HepG2 (cell line): Measurements from ENCODE around the gene FAIM. TPM values are rescaled to one million over a fixed set of nuclear protein-coding genes. Genes with fewer than 3 reads are reported as not detected.

Source experiments
- ATAC-seq: fragments of 200-7000 bp; cut with Tn5 transposase; 3 replicates; pipeline ENCODE4 v1.9.1; 2020; ENCODE audit warnings: mild to moderate bottlenecking, moderate library complexity
- BruUV-seq: library from RNA; stranded (reverse); fragments of 400-500 nt; replicated peaks from 2 replicates; lab custom pipeline; 2021; lab: Mats Ljungman, UMichigan
- CTCF ChIA-PET: fragments of 300-600 bp; formaldehyde crosslinking; extraction: SDS; loops from one replicate; lab custom pipeline; 2021; ENCODE audit warnings: low total read pairs, inconsistent platforms, low intra/inter-chr PET ratio; lab: Yijun Ruan, JAX
- POLR2A ChIA-PET: fragments of 350-600 bp; sonication (Branson Sonifier 250); formaldehyde crosslinking; loops from one replicate; lab custom pipeline; 2020; ENCODE audit warnings: antibody characterized with exemption, inconsistent platforms; lab: Yijun Ruan, JAX
- DNase-seq: peaks from one replicate; pipeline ENCODE4 v3.0.0-alpha.2; 2015; ENCODE audit warnings: low spot score
- FAIRE-seq: peaks from 3 replicates; lab custom pipeline; 2011; peaks lifted over from hg19 to GRCh38; lab: Jason Lieb, UNC
- H2AFZ ChIP-seq: one replicate; pipeline ENCODE4 v1.6.1; 2011; ENCODE audit warnings: low read length, inconsistent platforms
- H3K27ac ChIP-seq: fragments of 300-600 bp; 3 replicates; pipeline ENCODE4 v1.8.0; 2011; ENCODE audit warnings: mixed run types, mild to moderate bottlenecking, mixed read lengths, low read length, inconsistent platforms; ENCODE audit not compliant: insufficient read depth; ENCODE audit errors: extremely low read length
- H3K27me3 ChIP-seq, 2 experiments: fragments of 200-600 bp in 1 of 2; 2 replicates in 1 of 2; 3 replicates in 1 of 2; pipeline versions ENCODE4 v1.6.0 to v1.8.0; 2011; ENCODE audit warnings: low read length in 2 of 2, mild to moderate bottlenecking in 2 of 2, moderate library complexity in 2 of 2, inconsistent platforms in 1 of 2; ENCODE audit not compliant: insufficient read depth in 2 of 2, control insufficient read depth in 1 of 2
- H3K36me3 ChIP-seq, 2 experiments: fragments of 200-600 bp in 1 of 2; replicated peaks in 1 of 2; 2 replicates in 1 of 2; 3 replicates in 1 of 2; pipeline versions ENCODE4 v1.5.1 to v1.8.0; 2011; ENCODE audit warnings: low read length in 2 of 2, inconsistent platforms in 1 of 2; ENCODE audit not compliant: insufficient read depth in 2 of 2, control insufficient read depth in 1 of 2
- H3K4me1 ChIP-seq: 2 replicates; pipeline ENCODE4 v1.5.1; 2012; ENCODE audit warnings: low read length, inconsistent platforms; ENCODE audit not compliant: insufficient read depth
- H3K4me2 ChIP-seq: 2 replicates; pipeline ENCODE4 v1.6.0; 2011; ENCODE audit warnings: low read depth, low read length, inconsistent platforms
- H3K4me3 ChIP-seq, 3 experiments: fragments of 200-600 bp in 1 of 3; sonication (generic), shearing (Covaris generic) in 1 of 3; replicated peaks in 1 of 3; 2 replicates each; pipeline ENCODE4 v1.5.1; 2011 to 2016; ENCODE audit warnings: low read length in 3 of 3, inconsistent platforms in 2 of 3, low read depth in 2 of 3, mild to moderate bottlenecking in 2 of 3, control low read depth in 1 of 3, mixed read lengths in 1 of 3; ENCODE audit not compliant: insufficient read depth in 1 of 3
- H3K79me2 ChIP-seq: one replicate; pipeline ENCODE4 v1.6.1; 2011; ENCODE audit warnings: low read length, inconsistent platforms; ENCODE audit not compliant: insufficient read depth
- H3K9ac ChIP-seq: 2 replicates; pipeline ENCODE4 v1.6.0; 2011; ENCODE audit warnings: mild to moderate bottlenecking, low read depth, low read length, inconsistent platforms; ENCODE audit not compliant: insufficient read depth
- H3K9me3 ChIP-seq: 2 replicates; pipeline ENCODE4 v1.5.1; 2012; ENCODE audit warnings: mild to moderate bottlenecking, low read length
- H4K20me1 ChIP-seq: 2 replicates; pipeline ENCODE4 v1.6.0; 2011; ENCODE audit warnings: inconsistent platforms, mild to moderate bottlenecking, low read length, moderate library complexity; ENCODE audit not compliant: insufficient read depth
- CEBPB ChIP-seq: IDR thresholded peaks from 2 replicates; pipeline ENCODE4 v1.6.1; 2011; ENCODE audit warnings: low read depth, low read length, improper control_type of control experiment, borderline replicate concordance
- ELF1 ChIP-seq: sonication (generic); formaldehyde crosslinking; IDR thresholded peaks from 2 replicates; pipeline ENCODE4 v1.4.0; 2020; ENCODE audit warnings: missing genetic modification reagents
- KDM6A ChIP-seq: IDR thresholded peaks from 2 replicates; pipeline ENCODE4 v1.6.1; 2016; ENCODE audit warnings: low read depth
- SALL1 ChIP-seq: sonication (generic); formaldehyde crosslinking; IDR thresholded peaks from 2 replicates; pipeline ENCODE4 v1.8.0; 2022; ENCODE audit warnings: mild to moderate bottlenecking, missing genetic modification reagents
- SMAD3 ChIP-seq: sonication (generic); formaldehyde crosslinking; IDR thresholded peaks from 2 replicates; pipeline ENCODE4 v1.4.0; 2020; ENCODE audit warnings: missing genetic modification reagents
- TSC22D2 ChIP-seq: sonication (generic); formaldehyde crosslinking; IDR thresholded peaks from 2 replicates; pipeline ENCODE4 v1.5.1; 2020; ENCODE audit warnings: missing genetic modification reagents, mild to moderate bottlenecking, borderline replicate concordance
- ZNF263 ChIP-seq: sonication (generic); formaldehyde crosslinking; IDR thresholded peaks from 2 replicates; pipeline ENCODE4 v1.4.0; 2020; ENCODE audit warnings: missing genetic modification reagents
- ZNF496 ChIP-seq: sonication (generic); formaldehyde crosslinking; IDR thresholded peaks from 2 replicates; pipeline ENCODE4 v1.8.1; 2023; ENCODE audit warnings: mild to moderate bottlenecking, moderate library complexity, missing genetic modification reagents; ENCODE audit not compliant: insufficient replicate concordance
- ZSCAN20 ChIP-seq: sonication (generic); formaldehyde crosslinking; IDR thresholded peaks from 2 replicates; pipeline ENCODE4 v1.4.0; 2020; ENCODE audit warnings: missing genetic modification reagents, mild to moderate bottlenecking, borderline replicate concordance
- WGBS: methylation state at CpG from one replicate; pipeline ENCODE4 v1.1.6; 2017; ENCODE audit warnings: low lambda C conversion rate; 5-methylcytosine and 5-hydroxymethylcytosine counted together
- in situ Hi-C: cut with HindIII; loops from 2 replicates; pipeline ENCODE4 v1.10.0; 2017; ENCODE audit warnings: low pct_unique_long_range_greater_than_20kb; ENCODE audit not compliant: extremely low pct_ligation_motif_present
- intact Hi-C: fragments of 100-400 bp; cut with micrococcal nuclease; formaldehyde crosslinking; loops from one replicate; pipeline ENCODE4 v1.10.0; 2022; ENCODE audit not compliant: unreplicated experiment
- polyA plus RNA-seq, 8 experiments: library from polyadenylated mRNA; depleted of rRNA in 3 of 8; stranded (reverse) in 7 of 8; unstranded in 1 of 8; fragments of >200 nt; fragmentation: Illumina TruSeq in 4 of 8; extraction: Trizol in 4 of 8; gene quantifications; 2 replicates each; pipeline versions ENCODE4 v1.2.1 to v1.2.3, GENCODE V29; 2011 to 2016; ENCODE audit warnings: low read depth in 4 of 8, missing spikeins in 1 of 8, mixed read lengths in 1 of 8; ENCODE audit not compliant: insufficient read depth in 1 of 8
- total RNA-seq, 5 experiments: library from RNA; depleted of rRNA; stranded (reverse); fragments of >200 nt; fragmentation: Illumina TruSeq; extraction: Trizol; gene quantifications; 2 replicates each; pipeline ENCODE4 v1.2.3, GENCODE V29; 2016; ENCODE audit warnings: low read depth in 1 of 5
- TF ChIP-seq, protein P1 (sequence below): IDR thresholded peaks from 2 replicates; pipeline ENCODE4 v1.6.1; 2016; ENCODE audit warnings: low read depth
- TF ChIP-seq, protein P2 (sequence below): sonication (generic); formaldehyde crosslinking; IDR thresholded peaks from 2 replicates; pipeline ENCODE4 v1.5.1; 2020; ENCODE audit warnings: missing genetic modification reagents, mild to moderate bottlenecking, borderline replicate concordance
- TF ChIP-seq, protein P3 (sequence below): fragments of 450-650 bp; IDR thresholded peaks from 2 replicates; pipeline ENCODE4 v1.6.1; 2017; ENCODE audit warnings: mild to moderate bottlenecking
- TF ChIP-seq, protein P4 (sequence below): sonication (generic); formaldehyde crosslinking; IDR thresholded peaks from 2 replicates; pipeline ENCODE4 v1.4.0; 2020; ENCODE audit warnings: missing genetic modification reagents; ENCODE audit errors: not compliant biosample characterization

The FAIM gene
- total and polyA plus RNA-seq, 2 of the 13 experiments (the other 11 are each of a cell fraction or from before 2014, with no cell fraction given): 4.3 to 25.8 TPM

DNA sequence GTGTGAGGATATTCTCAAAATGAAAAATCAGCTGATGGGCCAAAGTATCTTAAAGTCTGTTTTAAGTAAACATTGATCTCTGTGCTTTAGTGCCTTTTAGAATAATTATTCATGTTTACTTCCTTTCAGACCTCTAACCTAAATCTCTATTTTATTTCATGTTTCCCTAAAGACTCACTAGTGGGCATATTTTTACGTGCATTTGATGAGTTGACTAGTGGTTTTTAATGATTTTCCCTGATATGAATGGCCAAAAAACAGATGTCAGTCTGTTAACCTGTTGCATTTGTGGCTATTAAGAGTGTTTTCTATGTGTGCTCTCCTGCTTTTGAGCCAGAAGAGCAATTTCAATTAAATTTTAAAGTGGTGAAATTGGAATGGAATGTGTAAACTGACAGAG, 6.9 kb downstream of the FAIM start:
- ATAC-seq: no peak
- ChIA-PET CTCF (no interaction called here), POLR2A (no interaction called here)
- Histone ChIP-seq H2AFZ (no peak overlapping the region), H3K4me1 (no peaks in the 10 kb centered on the region), H3K4me3 (no peak overlapping the region), H3K27me3 (no peaks in the 10 kb centered on the region), H3K36me3 (no peaks in the 10 kb centered on the region), H3K79me2 (peaks cover 2% of the 10 kb centered on the region), H4K20me1 (no peaks in the 10 kb centered on the region; the same call in 1 of the 2 replicates), H3K9ac (no peak overlapping the region), H3K9me3 (no peaks in the 10 kb centered on the region), H3K4me2 (no peak overlapping the region), H3K27ac (no peak overlapping the region)
- no TSS peak for BruUV-seq
- intact Hi-C loops: no loop called here
- no peak for DNase-seq
- in situ Hi-C loops: no loop called here
- WGBS: 94% methylated on average over 1 of the region's 1 CpG
- FAIRE-seq: no peak
- TF ChIP-seq, protein P1, sequence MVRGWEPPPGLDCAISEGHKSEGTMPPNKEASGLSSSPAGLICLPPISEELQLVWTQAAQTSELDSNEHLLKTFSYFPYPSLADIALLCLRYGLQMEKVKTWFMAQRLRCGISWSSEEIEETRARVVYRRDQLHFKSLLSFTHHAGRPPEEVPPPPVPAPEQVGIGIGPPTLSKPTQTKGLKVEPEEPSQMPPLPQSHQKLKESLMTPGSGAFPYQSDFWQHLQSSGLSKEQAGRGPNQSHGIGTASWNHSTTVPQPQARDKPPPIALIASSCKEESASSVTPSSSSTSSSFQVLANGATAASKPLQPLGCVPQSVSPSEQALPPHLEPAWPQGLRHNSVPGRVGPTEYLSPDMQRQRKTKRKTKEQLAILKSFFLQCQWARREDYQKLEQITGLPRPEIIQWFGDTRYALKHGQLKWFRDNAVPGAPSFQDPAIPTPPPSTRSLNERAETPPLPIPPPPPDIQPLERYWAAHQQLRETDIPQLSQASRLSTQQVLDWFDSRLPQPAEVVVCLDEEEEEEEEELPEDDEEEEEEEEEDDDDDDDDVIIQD (CRISPR knock-in tag): no peak
- no peak for TF ChIP-seq TSC22D2
- TF ChIP-seq, protein P2, sequence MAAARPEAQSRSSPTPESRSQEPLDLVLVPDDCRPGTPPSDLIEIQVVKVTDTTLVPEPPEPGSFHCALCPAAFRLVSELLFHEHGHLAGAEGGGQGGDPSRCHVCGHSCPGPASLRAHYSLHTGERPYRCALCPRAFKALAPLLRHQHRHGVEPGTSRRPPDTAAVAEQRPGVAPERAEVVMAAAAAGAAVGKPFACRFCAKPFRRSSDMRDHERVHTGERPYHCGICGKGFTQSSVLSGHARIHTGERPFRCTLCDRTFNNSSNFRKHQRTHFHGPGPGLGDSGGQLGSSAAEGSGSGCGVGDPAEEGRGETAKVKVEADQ (CRISPR knock-in tag): no peak
- TF ChIP-seq, protein P3, sequence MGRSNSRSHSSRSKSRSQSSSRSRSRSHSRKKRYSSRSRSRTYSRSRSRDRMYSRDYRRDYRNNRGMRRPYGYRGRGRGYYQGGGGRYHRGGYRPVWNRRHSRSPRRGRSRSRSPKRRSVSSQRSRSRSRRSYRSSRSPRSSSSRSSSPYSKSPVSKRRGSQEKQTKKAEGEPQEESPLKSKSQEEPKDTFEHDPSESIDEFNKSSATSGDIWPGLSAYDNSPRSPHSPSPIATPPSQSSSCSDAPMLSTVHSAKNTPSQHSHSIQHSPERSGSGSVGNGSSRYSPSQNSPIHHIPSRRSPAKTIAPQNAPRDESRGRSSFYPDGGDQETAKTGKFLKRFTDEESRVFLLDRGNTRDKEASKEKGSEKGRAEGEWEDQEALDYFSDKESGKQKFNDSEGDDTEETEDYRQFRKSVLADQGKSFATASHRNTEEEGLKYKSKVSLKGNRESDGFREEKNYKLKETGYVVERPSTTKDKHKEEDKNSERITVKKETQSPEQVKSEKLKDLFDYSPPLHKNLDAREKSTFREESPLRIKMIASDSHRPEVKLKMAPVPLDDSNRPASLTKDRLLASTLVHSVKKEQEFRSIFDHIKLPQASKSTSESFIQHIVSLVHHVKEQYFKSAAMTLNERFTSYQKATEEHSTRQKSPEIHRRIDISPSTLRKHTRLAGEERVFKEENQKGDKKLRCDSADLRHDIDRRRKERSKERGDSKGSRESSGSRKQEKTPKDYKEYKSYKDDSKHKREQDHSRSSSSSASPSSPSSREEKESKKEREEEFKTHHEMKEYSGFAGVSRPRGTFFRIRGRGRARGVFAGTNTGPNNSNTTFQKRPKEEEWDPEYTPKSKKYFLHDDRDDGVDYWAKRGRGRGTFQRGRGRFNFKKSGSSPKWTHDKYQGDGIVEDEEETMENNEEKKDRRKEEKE: no peak
- TF ChIP-seq SMAD3 (CRISPR knock-in tag): no peak
- no peak for TF ChIP-seq SALL1 (CRISPR knock-in tag)
- TF ChIP-seq CEBPB: no peak
- no peak for TF ChIP-seq ZNF263 (CRISPR knock-in tag)
- TF ChIP-seq ZNF496 (CRISPR knock-in tag): no peak
- TF ChIP-seq, protein P4, sequence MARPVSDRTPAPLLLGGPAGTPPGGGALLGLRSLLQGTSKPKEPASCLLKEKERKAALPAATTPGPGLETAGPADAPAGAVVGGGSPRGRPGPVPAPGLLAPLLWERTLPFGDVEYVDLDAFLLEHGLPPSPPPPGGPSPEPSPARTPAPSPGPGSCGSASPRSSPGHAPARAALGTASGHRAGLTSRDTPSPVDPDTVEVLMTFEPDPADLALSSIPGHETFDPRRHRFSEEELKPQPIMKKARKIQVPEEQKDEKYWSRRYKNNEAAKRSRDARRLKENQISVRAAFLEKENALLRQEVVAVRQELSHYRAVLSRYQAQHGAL (CRISPR knock-in tag): no peak
- no peak for TF ChIP-seq KDM6A (CRISPR knock-in tag)
- TF ChIP-seq ZSCAN20 (CRISPR knock-in tag): no peak
- no peak for TF ChIP-seq ELF1 (CRISPR knock-in tag)
